VCaP (cell line): ENCODE results near the gene GALP.
"Not testable (repeated sequence)": the region's sequence is repeated elsewhere in the genome, so short reads cannot be mapped to it uniquely, and the experiment has no call there.

Experiments used
- H3K27ac ChIP-seq: fragments of 450-650 bp; 2 replicates; pipeline ENCODE4 v1.5.1; 2017
- CTCF ChIP-seq: fragments of 450-650 bp; conservative IDR thresholded peaks from 2 replicates; pipeline ENCODE4 v1.5.1; 2017; ENCODE audit warnings: mild to moderate bottlenecking, moderate library complexity

Gene GALP

GRCh38 chr19:56193981-56194640 is 18.3 kb downstream of the GALP start:
- H3K27ac ChIP-seq = no peak overlapping the region
- no peak for TF ChIP-seq CTCF

GRCh38 chr19:56197646-56198045 is 21.8 kb downstream of the GALP start, which contains the start of gene ZSCAN5B:
ZSCAN5B (minus strand) TSS chr19:56197783; CDS start chr19:56193052, 4,731 bp downstream.
- not testable (repeated sequence) for H3K27ac ChIP-seq

- no peak overlapping the region for H3K27ac ChIP-seq
- no peak for TF ChIP-seq CTCF
Measured at GRCh38 chr19:56199687-56200086, 23.9 kb downstream of the GALP start.

- TF ChIP-seq CTCF = no peak
Measured at GRCh38 chr19:56201973-56202372, 26.2 kb downstream of the GALP start, which contains the start of gene ZSCAN5C. ZSCAN5C (plus strand) TSS chr19:56202273; CDS start chr19:56205914, 3,641 bp downstream.

GRCh38 chr19:56207581-56207980 is 31.8 kb downstream of the GALP start:
- H3K27ac ChIP-seq = not testable (repeated sequence)

More at GRCh38 chr19:56201973-56202372, 26.2 kb downstream of the GALP start, which contains the start of gene ZSCAN5C:
- no peak within 1 kb of the TSS for H3K27ac ChIP-seq

- TF ChIP-seq CTCF = no peak
- H3K27ac ChIP-seq = no peak overlapping the region
Measured at GRCh38 chr19:56209091-56209490, 33.3 kb downstream of the GALP start.

- H3K27ac ChIP-seq = not testable (repeated sequence)
Measured at GRCh38 chr19:56210036-56210435, 34.2 kb downstream of the GALP start.

- H3K27ac ChIP-seq = no peak overlapping the region
- TF ChIP-seq CTCF = no peak
Measured at GRCh38 chr19:56211718-56212117, 35.9 kb downstream of the GALP start.

- H3K27ac ChIP-seq = no peak overlapping the region
- no peak for TF ChIP-seq CTCF
Measured at GRCh38 chr19:56217039-56217949, 41.5 kb downstream of the GALP start.
